ENCODE results near the gene UEVLD.

UEVLD gene

DNA sequence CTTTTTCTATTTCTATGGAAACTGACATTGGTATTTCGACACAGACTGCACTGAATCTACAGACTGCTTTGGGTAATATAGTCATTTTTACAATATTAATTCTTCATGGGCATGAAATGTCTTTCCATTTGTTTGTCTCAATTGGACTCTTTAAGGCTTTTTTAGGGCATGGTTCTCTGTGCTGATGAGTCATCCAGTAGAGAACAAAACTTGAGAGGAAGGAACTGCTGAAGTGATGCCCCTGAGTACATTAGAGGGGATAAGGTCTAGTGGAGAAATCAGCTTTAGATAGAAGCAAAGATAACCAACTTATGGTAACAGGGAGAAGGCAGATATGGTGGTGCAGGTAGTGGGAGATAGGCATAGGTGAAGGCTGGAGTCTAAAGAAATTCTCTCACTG, 86.9 kb downstream of the UEVLD start:
- no peak for DNase-seq (ENCODE audit: low read depth in 2 of 2)

DNA sequence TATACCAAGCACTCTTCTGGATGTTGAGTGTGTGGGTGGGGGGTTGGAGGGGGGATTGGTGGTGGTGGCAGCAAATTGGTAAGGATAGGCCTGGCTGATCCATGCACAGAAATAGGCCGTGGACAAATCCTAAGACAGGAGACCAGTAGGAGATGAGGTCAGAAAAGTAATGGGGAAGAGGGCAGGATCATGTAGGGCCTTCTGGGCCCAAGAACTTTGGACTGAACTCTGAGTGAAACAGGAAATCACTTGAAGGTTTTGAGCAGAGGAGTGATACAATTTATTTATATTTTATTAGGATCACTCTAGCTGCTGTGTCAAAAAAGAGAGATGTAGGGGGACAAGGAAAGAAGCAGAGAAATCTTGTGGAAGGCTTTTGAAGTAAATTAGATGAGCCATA, 90.5 kb downstream of the UEVLD start:
- no peak for DNase-seq (ENCODE audit: low read depth in 2 of 2)

DNA sequence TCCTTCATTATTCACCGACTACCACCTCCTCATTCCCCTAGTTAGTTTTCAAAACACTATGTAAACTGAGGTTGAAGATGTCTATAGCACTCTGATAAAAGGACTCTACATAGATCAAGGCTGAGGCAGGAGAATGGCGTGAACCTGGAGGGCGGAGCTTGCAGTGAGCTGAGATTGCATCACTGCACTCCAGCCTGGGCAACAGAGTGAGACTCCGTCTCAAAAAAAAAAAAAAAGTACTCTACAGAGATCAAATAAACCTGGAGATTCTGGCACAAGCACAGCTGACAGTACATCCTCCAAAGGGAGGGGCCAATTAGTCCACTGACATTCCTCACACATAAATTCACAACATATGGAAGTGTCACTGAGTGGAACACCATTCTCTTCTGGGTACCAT, 92.8 kb downstream of the UEVLD start:
- no peak for DNase-seq (ENCODE audit: low read depth in 2 of 2)

DNA sequence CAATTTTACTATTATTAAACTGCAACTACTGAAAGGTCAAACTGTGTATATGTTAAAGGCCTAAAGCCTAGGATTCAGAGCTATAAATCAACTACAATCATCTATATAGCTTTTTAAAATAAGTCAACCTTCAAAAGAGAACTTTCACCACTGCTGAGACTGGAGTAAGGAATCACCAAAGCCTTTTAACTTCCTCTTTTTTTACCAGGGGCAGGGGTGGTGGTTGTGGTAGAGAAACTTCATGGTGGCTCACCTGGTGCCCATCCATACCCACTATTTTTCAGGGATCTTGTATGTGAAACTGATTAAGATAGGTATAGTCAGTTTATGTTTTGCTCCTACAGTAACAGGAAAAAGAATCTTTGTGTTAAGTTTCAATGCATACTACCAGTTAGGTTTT, 93.3 kb downstream of the UEVLD start:
- DNase-seq (ENCODE audit: low read depth in 2 of 2), result no peak

DNA sequence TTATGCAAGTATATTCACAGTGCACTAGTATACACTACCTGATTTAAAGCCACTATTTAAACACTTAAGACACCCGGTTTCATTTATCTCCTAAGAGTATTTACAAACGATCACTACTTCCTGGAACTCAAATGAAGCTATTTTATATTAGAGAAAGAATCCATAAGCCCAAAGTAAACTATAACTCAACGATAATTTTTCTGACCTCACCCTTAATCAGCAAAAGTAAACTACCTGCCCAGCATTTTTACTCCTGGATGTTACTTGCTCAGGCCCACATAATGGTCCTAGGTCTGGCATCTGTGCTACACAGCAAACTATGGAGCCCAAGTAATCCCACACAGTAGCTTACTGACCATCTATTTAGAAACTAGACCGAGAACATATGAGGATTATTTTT, 95.2 kb downstream of the UEVLD start:
- DNase-seq (ENCODE audit: low read depth in 2 of 2), result no peak

DNA sequence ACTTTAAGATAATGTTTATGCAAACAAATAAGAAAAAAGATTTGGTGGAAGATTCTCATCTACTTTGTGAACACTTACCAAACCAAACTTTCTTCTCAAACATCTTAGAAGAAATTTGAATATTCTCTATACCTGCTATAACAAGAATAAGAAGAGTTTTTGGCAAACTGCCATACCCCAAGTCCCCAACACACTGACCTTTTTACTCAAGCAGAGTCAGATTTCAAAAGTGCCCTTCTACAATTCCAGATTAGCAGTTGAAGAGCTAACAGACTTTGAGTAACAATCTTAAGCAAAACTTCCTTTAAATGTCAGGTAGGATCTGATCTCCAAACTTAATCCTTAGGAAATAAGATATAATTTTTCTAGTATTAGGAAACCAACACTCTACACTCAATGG, 95.6 kb downstream of the UEVLD start:
- DNase-seq (ENCODE audit: low read depth in 2 of 2), result no peak

DNA sequence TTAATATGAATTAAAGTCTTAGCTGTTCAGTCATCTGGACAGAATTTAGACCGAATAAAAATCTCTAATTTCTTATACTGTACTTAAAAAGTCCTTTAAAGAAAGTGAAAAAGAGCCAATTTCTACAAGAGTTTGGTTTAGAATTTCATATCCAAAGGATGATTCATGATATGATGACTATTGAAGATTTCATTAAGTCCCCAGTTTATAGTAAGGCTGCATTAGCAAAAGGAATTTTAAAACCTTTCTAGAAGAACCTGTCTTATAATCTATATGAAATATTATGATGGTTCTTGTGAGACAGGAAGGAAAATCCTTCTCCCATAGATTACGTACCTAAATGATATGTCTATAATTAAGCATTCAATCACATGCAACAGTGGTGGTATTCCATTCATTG, 96.6 kb downstream of the UEVLD start:
- no peak for DNase-seq (ENCODE audit: low read depth in 2 of 2)

DNA sequence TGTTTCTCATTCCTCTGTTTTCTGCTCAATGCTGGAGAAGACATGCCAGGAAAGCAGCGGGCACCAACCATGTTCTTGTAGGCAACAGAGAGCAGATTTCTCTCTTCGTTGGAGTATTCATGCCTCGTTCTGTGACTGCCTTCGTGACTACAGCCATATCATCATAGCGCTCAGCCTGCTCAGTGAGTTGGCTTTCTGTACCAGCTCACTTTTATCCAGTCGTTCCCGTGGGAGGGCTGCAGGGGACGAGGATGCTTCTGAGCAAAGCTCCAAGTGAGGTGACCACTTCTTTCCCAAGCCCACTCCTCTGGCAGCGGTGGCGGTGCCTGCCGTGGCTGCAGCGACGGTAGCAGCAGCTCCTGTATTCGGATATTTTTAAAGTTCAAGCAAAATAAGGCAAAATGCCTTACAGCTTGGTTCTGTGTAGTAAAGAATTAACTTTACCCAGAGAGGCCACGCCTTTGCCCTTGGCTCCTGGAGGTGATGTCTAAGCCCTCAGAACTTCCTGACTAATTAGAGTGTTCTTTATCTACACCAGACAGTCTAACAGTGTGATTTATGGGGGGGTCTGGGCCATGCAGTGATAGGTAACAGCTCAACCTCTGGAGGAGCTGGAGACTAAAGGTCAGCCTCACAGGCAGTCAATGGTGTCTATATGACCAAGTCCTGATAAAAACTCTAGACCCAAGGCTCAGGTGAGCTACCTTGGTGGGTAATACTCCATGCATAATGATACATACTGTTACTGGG, 97.6 kb downstream of the UEVLD start:
- no peak for DNase-seq (ENCODE audit: low read depth in 2 of 2)

DNA sequence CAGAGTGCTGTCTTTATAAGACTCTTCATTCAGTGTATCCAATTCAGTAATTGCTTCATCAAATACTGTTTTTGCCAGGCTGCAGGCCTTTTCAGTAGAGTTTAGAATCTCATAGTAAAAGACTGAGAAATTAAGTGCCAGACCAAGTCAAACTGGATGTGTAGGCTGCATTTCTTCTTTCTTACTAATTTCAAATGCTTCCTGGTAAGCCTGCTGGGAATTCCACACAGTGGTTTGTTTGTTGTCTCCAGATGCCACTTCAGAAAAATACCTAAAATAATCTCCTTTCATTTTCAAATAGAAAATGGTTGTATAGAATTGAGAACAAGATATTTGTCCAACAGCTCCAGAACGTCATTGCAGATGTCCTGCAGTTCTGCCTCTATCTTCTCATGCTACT, 98.2 kb downstream of the UEVLD start:
- no peak for DNase-seq (ENCODE audit: low read depth in 2 of 2)

DNA sequence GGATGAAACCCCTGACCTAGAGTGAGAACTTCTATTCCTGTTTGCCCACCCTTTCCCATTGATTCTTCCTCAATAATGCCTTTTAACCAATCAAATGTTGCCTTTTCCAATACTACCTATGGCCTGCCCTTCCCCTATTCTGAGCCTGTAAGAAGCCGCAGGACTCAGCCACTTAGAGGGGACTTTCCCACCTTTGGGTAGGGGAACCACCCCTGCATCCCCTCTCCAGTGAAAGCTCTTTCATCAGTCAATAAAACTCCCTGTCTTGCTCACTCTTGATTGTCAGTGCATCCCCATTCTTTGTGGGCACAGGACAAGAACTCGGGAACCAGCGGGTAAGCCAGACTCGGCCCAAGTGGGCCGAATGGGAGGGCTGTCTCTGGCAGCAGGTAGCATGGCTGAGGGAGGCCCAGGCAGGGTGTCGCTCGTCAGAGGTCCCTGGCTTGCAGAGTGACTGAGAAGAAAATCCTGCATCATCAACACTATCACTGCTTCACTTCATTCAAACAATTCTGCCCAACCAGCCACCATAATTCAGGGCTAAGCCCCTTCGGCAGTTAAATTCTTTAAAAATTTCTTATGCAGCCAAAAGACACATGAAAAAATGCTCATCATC, 102.5 kb downstream of the UEVLD start:
- DNase-seq (ENCODE audit: low read depth in 2 of 2), result no peak

Data from activated CD4-positive, alpha-beta T cell treated with anti-CD3 and anti-CD28 coated beads for 24 hours (primary cell).